Neural crest cell (in vitro differentiated cells): ENCODE data around the gene ADAMTS1. TPM values are rescaled to one million over a fixed set of nuclear protein-coding genes. Genes with fewer than 3 reads are reported as not detected.

Experiments used
- DNase-seq: peaks from one replicate; pipeline ENCODE4 v3.0.0; 2021; ENCODE audit warnings: low read depth, mixed read lengths, low spot score
- H3K27ac Mint-ChIP-seq: one replicate; pipeline ENCODE4 v1.8.0; 2021; ENCODE audit warnings: mild to moderate bottlenecking, mixed read lengths; ENCODE audit not compliant: unreplicated experiment
- H3K27me3 Mint-ChIP-seq: 2 replicates; pipeline ENCODE4 v1.8.0; 2021; ENCODE audit warnings: low read depth, mild to moderate bottlenecking, mixed read lengths
- H3K36me3 Mint-ChIP-seq: 2 replicates; pipeline ENCODE4 v1.8.0; 2021; ENCODE audit warnings: low read depth, mild to moderate bottlenecking, mixed read lengths
- H3K4me1 Mint-ChIP-seq: 2 replicates; pipeline ENCODE4 v1.8.0; 2021; ENCODE audit warnings: mixed read lengths
- H3K4me3 Mint-ChIP-seq: one replicate; pipeline ENCODE4 v1.8.0; 2021; ENCODE audit warnings: mild to moderate bottlenecking, mixed read lengths
- H3K9me3 Mint-ChIP-seq: 2 replicates; pipeline ENCODE4 v1.8.0; 2021; ENCODE audit warnings: mixed read lengths
- total RNA-seq: library from RNA; stranded (reverse); gene quantifications from 2 replicates; pipeline ENCODE4 v1.2.1, GENCODE V29; 2021
- TF ChIP-seq, protein P1 (sequence below): fragments of 200-600 bp; sonication (generic); conservative IDR thresholded peaks from 2 replicates; pipeline ENCODE4 v1.5.0; 2021; ENCODE audit warnings: antibody characterized with exemption, mild to moderate bottlenecking

ADAMTS1 gene
- total RNA-seq, 1 donor from 2014 or later, result 31.9 TPM

GRCh38 chr21:26840201-26840600, 5.0 kb downstream of the ADAMTS1 start:
- H3K27me3 Mint-ChIP-seq, result peaks cover 3% of the 10 kb centered on the region
- no peak for DNase-seq
- H3K36me3 Mint-ChIP-seq, result peaks cover 28% of the 10 kb centered on the region
- H3K4me1 Mint-ChIP-seq, result peaks cover 45% of the 10 kb centered on the region
- no peaks in the 10 kb centered on the region for H3K9me3 Mint-ChIP-seq
- peak overlapping the region; percentile 75 for H3K4me3 Mint-ChIP-seq
- TF ChIP-seq, protein P1, sequence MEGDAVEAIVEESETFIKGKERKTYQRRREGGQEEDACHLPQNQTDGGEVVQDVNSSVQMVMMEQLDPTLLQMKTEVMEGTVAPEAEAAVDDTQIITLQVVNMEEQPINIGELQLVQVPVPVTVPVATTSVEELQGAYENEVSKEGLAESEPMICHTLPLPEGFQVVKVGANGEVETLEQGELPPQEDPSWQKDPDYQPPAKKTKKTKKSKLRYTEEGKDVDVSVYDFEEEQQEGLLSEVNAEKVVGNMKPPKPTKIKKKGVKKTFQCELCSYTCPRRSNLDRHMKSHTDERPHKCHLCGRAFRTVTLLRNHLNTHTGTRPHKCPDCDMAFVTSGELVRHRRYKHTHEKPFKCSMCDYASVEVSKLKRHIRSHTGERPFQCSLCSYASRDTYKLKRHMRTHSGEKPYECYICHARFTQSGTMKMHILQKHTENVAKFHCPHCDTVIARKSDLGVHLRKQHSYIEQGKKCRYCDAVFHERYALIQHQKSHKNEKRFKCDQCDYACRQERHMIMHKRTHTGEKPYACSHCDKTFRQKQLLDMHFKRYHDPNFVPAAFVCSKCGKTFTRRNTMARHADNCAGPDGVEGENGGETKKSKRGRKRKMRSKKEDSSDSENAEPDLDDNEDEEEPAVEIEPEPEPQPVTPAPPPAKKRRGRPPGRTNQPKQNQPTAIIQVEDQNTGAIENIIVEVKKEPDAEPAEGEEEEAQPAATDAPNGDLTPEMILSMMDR, result no peak
- H3K27ac Mint-ChIP-seq, result no peak overlapping the region

DNA sequence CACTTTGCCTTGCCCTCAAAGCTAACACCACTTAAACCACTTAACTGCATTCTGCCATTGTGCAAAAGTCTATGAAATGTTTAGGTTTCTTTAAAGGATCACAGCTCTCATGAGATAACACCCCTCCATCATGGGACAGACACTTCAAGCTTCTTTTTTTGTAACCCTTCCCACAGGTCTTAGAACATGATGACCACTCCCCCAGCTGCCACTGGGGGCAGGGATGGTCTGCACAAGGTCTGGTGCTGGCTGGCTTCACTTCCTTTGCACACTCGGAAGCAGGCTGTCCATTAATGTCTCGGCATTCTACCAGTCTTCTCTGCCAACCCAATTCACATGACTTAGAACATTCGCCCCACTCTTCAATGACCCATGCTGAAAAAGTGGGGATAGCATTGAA, 7.7 kb downstream of the ADAMTS1 start:
- H3K4me3 Mint-ChIP-seq, result no peak overlapping the region
- peaks cover 26% of the 10 kb centered on the region for H3K36me3 Mint-ChIP-seq
- peaks cover 30% of the 10 kb centered on the region for H3K4me1 Mint-ChIP-seq
- H3K27me3 Mint-ChIP-seq, result no peaks in the 10 kb centered on the region
- no peak overlapping the region for H3K27ac Mint-ChIP-seq
- H3K9me3 Mint-ChIP-seq, result no peaks in the 10 kb centered on the region
- TF ChIP-seq, protein P1, result no peak
- no peak for DNase-seq

GRCh38 chr21:26836528-26836927, 8.7 kb downstream of the ADAMTS1 start:
- H3K4me1 Mint-ChIP-seq, result peaks cover 21% of the 10 kb centered on the region
- TF ChIP-seq, protein P1, result no peak
- H3K27ac Mint-ChIP-seq, result no peak overlapping the region
- no peak for DNase-seq
- no peak overlapping the region for H3K4me3 Mint-ChIP-seq
- no peaks in the 10 kb centered on the region for H3K9me3 Mint-ChIP-seq
- peaks cover 21% of the 10 kb centered on the region for H3K36me3 Mint-ChIP-seq
- no peaks in the 10 kb centered on the region for H3K27me3 Mint-ChIP-seq

DNA sequence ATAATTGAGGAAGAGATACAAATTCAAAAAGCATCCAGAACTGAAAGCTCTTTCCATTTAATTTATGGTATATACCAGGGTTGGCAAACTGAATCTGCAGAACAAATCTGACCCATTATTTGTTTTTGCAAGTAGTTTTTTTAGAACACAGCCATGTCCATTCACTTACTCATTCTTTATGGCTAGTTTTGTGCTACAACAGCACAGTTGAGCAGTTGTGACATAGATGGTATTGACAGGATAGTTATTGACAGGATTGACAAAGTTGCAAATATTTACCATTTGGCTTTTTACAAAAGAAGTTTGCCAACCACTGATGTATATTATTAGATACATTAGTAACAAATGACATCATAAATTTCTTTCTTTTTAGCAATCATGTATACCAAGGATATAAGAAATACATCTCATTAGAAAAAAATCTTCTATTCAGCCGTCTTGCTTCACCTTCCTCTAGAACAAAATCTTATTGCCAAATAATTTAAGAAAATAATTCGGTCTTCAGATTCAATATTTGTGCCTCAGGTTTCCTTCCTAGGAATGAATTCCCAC, 9.4 kb downstream of the ADAMTS1 start:
- no peak overlapping the region for H3K27ac Mint-ChIP-seq
- H3K4me1 Mint-ChIP-seq, result peaks cover 19% of the 10 kb centered on the region
- H3K4me3 Mint-ChIP-seq, result no peak overlapping the region
- H3K9me3 Mint-ChIP-seq, result no peaks in the 10 kb centered on the region
- no peak for DNase-seq
- TF ChIP-seq, protein P1, result no peak
- H3K27me3 Mint-ChIP-seq, result no peaks in the 10 kb centered on the region
- peaks cover 18% of the 10 kb centered on the region for H3K36me3 Mint-ChIP-seq

DNA sequence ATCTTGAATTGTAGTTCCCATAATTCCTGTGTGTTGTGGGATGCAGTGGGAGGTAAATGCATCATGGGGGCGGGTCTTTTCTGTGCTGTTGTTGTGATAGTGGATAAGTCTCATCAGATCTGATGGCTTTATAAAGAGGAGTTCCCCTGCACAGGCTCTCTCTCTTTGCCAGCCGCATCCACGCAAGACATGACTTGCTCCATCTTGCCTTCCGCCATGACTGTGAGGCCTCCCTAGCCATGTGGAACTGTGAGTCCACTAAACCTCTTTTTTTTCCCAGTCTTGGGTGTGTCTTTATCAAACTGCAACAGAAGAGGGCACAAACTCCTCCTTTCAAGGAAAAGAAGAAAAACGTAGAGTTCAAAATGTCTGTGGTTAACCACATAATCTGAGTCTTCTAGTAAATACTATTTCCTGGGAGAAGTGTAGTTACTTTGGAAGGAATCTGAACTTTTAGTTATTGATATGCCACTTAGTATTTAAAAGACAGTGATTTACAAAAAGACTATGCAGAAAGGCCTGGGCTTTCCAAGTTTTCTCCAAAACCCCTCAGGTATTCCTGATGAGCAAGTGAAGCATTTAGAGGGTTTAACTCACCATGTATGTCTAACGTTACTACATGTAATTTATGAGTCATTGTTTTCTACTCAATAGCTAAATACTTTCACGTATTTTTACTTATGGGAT, 10.0 kb downstream of the ADAMTS1 start:
- DNase-seq, result no peak
- no peaks in the 10 kb centered on the region for H3K9me3 Mint-ChIP-seq
- peaks cover 13% of the 10 kb centered on the region for H3K4me1 Mint-ChIP-seq
- TF ChIP-seq, protein P1, result no peak
- no peak overlapping the region for H3K27ac Mint-ChIP-seq
- H3K27me3 Mint-ChIP-seq, result no peaks in the 10 kb centered on the region
- no peak overlapping the region for H3K4me3 Mint-ChIP-seq
- peaks cover 12% of the 10 kb centered on the region for H3K36me3 Mint-ChIP-seq
